Measurements from ENCODE around the gene SPTB.

SPTB gene

GRCh38 chr14:64706593-64707193 lies 173.0 kb downstream of the SPTB start:
- H3K27ac ChIP-seq (ENCODE audit: insufficient read depth, low read depth, low read length, poor library complexity, severe bottlenecking): peak overlapping the region; percentile 82
- peak overlapping the region; percentile 97 for H3K4me3 ChIP-seq (ENCODE audit: insufficient read depth, low read depth, low read length)
- H3K27me3 ChIP-seq (ENCODE audit: control insufficient read depth, insufficient read depth, low read length, poor library complexity, severe bottlenecking): peaks cover 18% of the 10 kb centered on the region
- no peaks in the 10 kb centered on the region for H3K9me3 ChIP-seq (ENCODE audit: control insufficient read depth, low read length)
- H3K4me1 ChIP-seq (ENCODE audit: control insufficient read depth, insufficient read depth, low read length): peaks cover 59% of the 10 kb centered on the region
- peaks cover 2% of the 10 kb centered on the region for H3K36me3 ChIP-seq (ENCODE audit: control insufficient read depth, insufficient read depth, low read length)
- 2 to 4% methylated on average over 14 of the region's 14 CpGs for WGBS, 2 experiments

GRCh38 chr14:64706119-64706592 lies 173.6 kb downstream of the SPTB start:
- H3K27me3 ChIP-seq (ENCODE audit: control insufficient read depth, insufficient read depth, low read length, poor library complexity, severe bottlenecking): peaks cover 18% of the 10 kb centered on the region
- H3K27ac ChIP-seq (ENCODE audit: insufficient read depth, low read depth, low read length, poor library complexity, severe bottlenecking): peak overlapping the region; percentile 82
- H3K9me3 ChIP-seq (ENCODE audit: control insufficient read depth, low read length): no peaks in the 10 kb centered on the region
- H3K4me1 ChIP-seq (ENCODE audit: control insufficient read depth, insufficient read depth, low read length): peaks cover 64% of the 10 kb centered on the region
- 8 to 9% methylated on average over 4 of the region's 4 CpGs for WGBS, 2 experiments
- peaks cover 2% of the 10 kb centered on the region for H3K36me3 ChIP-seq (ENCODE audit: control insufficient read depth, insufficient read depth, low read length)
- peak overlapping the region; percentile 97 for H3K4me3 ChIP-seq (ENCODE audit: insufficient read depth, low read depth, low read length)

- peak overlapping the region; percentile 97 for H3K4me3 ChIP-seq (ENCODE audit: insufficient read depth, low read depth, low read length)
- peaks cover 18% of the 10 kb centered on the region for H3K27me3 ChIP-seq (ENCODE audit: control insufficient read depth, insufficient read depth, low read length, poor library complexity, severe bottlenecking)
- no peaks in the 10 kb centered on the region for H3K9me3 ChIP-seq (ENCODE audit: control insufficient read depth, low read length)
- peaks cover 65% of the 10 kb centered on the region for H3K4me1 ChIP-seq (ENCODE audit: control insufficient read depth, insufficient read depth, low read length)
- H3K27ac ChIP-seq (ENCODE audit: insufficient read depth, low read depth, low read length, poor library complexity, severe bottlenecking): peak overlapping the region; percentile 82
- peaks cover 2% of the 10 kb centered on the region for H3K36me3 ChIP-seq (ENCODE audit: control insufficient read depth, insufficient read depth, low read length)
- WGBS, 2 experiments: 1 to 3% methylated on average over 18 of the region's 18 CpGs
Measured at GRCh38 chr14:64705381-64706118, 174.2 kb downstream of the SPTB start.

GRCh38 chr14:64704743-64705380 lies 174.8 kb downstream of the SPTB start:
- H3K4me3 ChIP-seq (ENCODE audit: insufficient read depth, low read depth, low read length): peak overlapping the region; percentile 97
- no peaks in the 10 kb centered on the region for H3K36me3 ChIP-seq (ENCODE audit: control insufficient read depth, insufficient read depth, low read length)
- H3K4me1 ChIP-seq (ENCODE audit: control insufficient read depth, insufficient read depth, low read length): peaks cover 62% of the 10 kb centered on the region
- H3K27ac ChIP-seq (ENCODE audit: insufficient read depth, low read depth, low read length, poor library complexity, severe bottlenecking): peak overlapping the region; percentile 74
- peaks cover 18% of the 10 kb centered on the region for H3K27me3 ChIP-seq (ENCODE audit: control insufficient read depth, insufficient read depth, low read length, poor library complexity, severe bottlenecking)
- 0% methylated on average over 51 of the region's 51 CpGs for WGBS, 2 experiments
- no peaks in the 10 kb centered on the region for H3K9me3 ChIP-seq (ENCODE audit: control insufficient read depth, low read length)

GRCh38 chr14:64704143-64704742 lies 175.5 kb downstream of the SPTB start, which contains the start of gene PLEKHG3:
PLEKHG3 (plus strand) TSS chr14:64704424; CDS start chr14:64727632, 23,208 bp downstream.
- Histone ChIP-seq H3K27me3 (ENCODE audit: control insufficient read depth, insufficient read depth, low read length, poor library complexity, severe bottlenecking) (peaks cover 18% of the 10 kb centered on the region), H3K9me3 (ENCODE audit: control insufficient read depth, low read length) (no peaks in the 10 kb centered on the region), H3K36me3 (ENCODE audit: control insufficient read depth, insufficient read depth, low read length) (no peaks in the 10 kb centered on the region), H3K27ac (ENCODE audit: insufficient read depth, low read depth, low read length, poor library complexity, severe bottlenecking) (peak within 1 kb of the TSS; percentile 74), H3K4me3 (ENCODE audit: insufficient read depth, low read depth, low read length) (peak within 1 kb of the TSS; percentile 97), H3K4me1 (ENCODE audit: control insufficient read depth, insufficient read depth, low read length) (peaks cover 56% of the 10 kb centered on the region)
- 0% methylated on average over 69 of the region's 69 CpGs for WGBS, 2 experiments

GRCh38 chr14:64703395-64704142 lies 176.1 kb downstream of the SPTB start:
- Histone ChIP-seq H3K4me1 (ENCODE audit: control insufficient read depth, insufficient read depth, low read length) (peaks cover 50% of the 10 kb centered on the region), H3K27ac (ENCODE audit: insufficient read depth, low read depth, low read length, poor library complexity, severe bottlenecking) (peak overlapping the region; percentile 67)

GRCh38 chr14:64702493-64703394 lies 177.0 kb downstream of the SPTB start:
- H3K9me3 ChIP-seq (ENCODE audit: control insufficient read depth, low read length): no peaks in the 10 kb centered on the region
- H3K4me3 ChIP-seq (ENCODE audit: insufficient read depth, low read depth, low read length): peak overlapping the region; percentile 97
- 6% methylated on average over 25 of the region's 25 CpGs for WGBS, 2 experiments
- H3K27ac ChIP-seq (ENCODE audit: insufficient read depth, low read depth, low read length, poor library complexity, severe bottlenecking): no peak overlapping the region
- H3K36me3 ChIP-seq (ENCODE audit: control insufficient read depth, insufficient read depth, low read length): no peaks in the 10 kb centered on the region
- H3K27me3 ChIP-seq (ENCODE audit: control insufficient read depth, insufficient read depth, low read length, poor library complexity, severe bottlenecking): peaks cover 22% of the 10 kb centered on the region
- peaks cover 41% of the 10 kb centered on the region for H3K4me1 ChIP-seq (ENCODE audit: control insufficient read depth, insufficient read depth, low read length)

More at GRCh38 chr14:64703395-64704142, 176.1 kb downstream of the SPTB start:
- Histone ChIP-seq H3K27me3 (ENCODE audit: control insufficient read depth, insufficient read depth, low read length, poor library complexity, severe bottlenecking) (peaks cover 20% of the 10 kb centered on the region), H3K4me3 (ENCODE audit: insufficient read depth, low read depth, low read length) (peak overlapping the region; percentile 97), H3K9me3 (ENCODE audit: control insufficient read depth, low read length) (no peaks in the 10 kb centered on the region), H3K36me3 (ENCODE audit: control insufficient read depth, insufficient read depth, low read length) (no peaks in the 10 kb centered on the region)
- 1% methylated on average over 26 of the region's 26 CpGs for WGBS, 2 experiments

- Histone ChIP-seq H3K27ac (ENCODE audit: insufficient read depth, low read depth, low read length, poor library complexity, severe bottlenecking) (no peak overlapping the region), H3K4me1 (ENCODE audit: control insufficient read depth, insufficient read depth, low read length) (peaks cover 31% of the 10 kb centered on the region), H3K27me3 (ENCODE audit: control insufficient read depth, insufficient read depth, low read length, poor library complexity, severe bottlenecking) (peaks cover 22% of the 10 kb centered on the region), H3K4me3 (ENCODE audit: insufficient read depth, low read depth, low read length) (no peak overlapping the region), H3K9me3 (ENCODE audit: control insufficient read depth, low read length) (no peaks in the 10 kb centered on the region), H3K36me3 (ENCODE audit: control insufficient read depth, insufficient read depth, low read length) (no peaks in the 10 kb centered on the region)
- 3 to 13% methylated on average over 1 of the region's 1 CpG for WGBS, 2 experiments
Measured at GRCh38 chr14:64701660-64702059, 178.0 kb downstream of the SPTB start.

GRCh38 chr14:64700894-64701293 lies 178.8 kb downstream of the SPTB start:
- H3K27me3 ChIP-seq (ENCODE audit: control insufficient read depth, insufficient read depth, low read length, poor library complexity, severe bottlenecking): peaks cover 22% of the 10 kb centered on the region
- H3K4me1 ChIP-seq (ENCODE audit: control insufficient read depth, insufficient read depth, low read length): peaks cover 23% of the 10 kb centered on the region
- 83 to 86% methylated on average over 4 of the region's 4 CpGs for WGBS, 2 experiments
- H3K9me3 ChIP-seq (ENCODE audit: control insufficient read depth, low read length): no peaks in the 10 kb centered on the region
- H3K36me3 ChIP-seq (ENCODE audit: control insufficient read depth, insufficient read depth, low read length): no peaks in the 10 kb centered on the region
- no peak overlapping the region for H3K4me3 ChIP-seq (ENCODE audit: insufficient read depth, low read depth, low read length)
- H3K27ac ChIP-seq (ENCODE audit: insufficient read depth, low read depth, low read length, poor library complexity, severe bottlenecking): no peak overlapping the region

Data from ectodermal cell (in vitro differentiated cells).